IMR-90 (cell line): ENCODE measurements around the gene PPP1R9A. TPM values are rescaled to one million over a fixed set of nuclear protein-coding genes. Genes with fewer than 3 reads are reported as not detected.

ENCODE experiments used
- ATAC-seq: fragments of 200-7000 bp; cut with Tn5 transposase; 2 replicates; pipeline ENCODE4 v1.9.1; 2020; ENCODE audit warnings: low read depth, mild to moderate bottlenecking, moderate library complexity
- BruUV-seq: library from RNA; stranded (reverse); fragments of 400-500 nt; replicated peaks from 2 replicates; lab custom pipeline; 2021; lab: Mats Ljungman, UMichigan
- CTCF ChIA-PET: fragments of 300-600 bp; formaldehyde crosslinking; extraction: SDS; loops from one replicate; lab custom pipeline; 2021; ENCODE audit warnings: antibody characterized with exemption; lab: Yijun Ruan, JAX
- POLR2A ChIA-PET: fragments of 300-600 bp; sonication (Branson Sonifier 250); formaldehyde crosslinking; loops from one replicate; lab custom pipeline; 2022; ENCODE audit warnings: antibody characterized with exemption; ENCODE audit not compliant: unreplicated experiment; lab: Charles Lee
- DNase-seq: peaks from one replicate; pipeline ENCODE4 v3.0.0; 2013
- H2AFZ ChIP-seq: replicated peaks from 2 replicates; pipeline ENCODE3; 2013; ENCODE audit warnings: low read length, mild to moderate bottlenecking; ENCODE audit not compliant: poor library complexity
- H2AK5ac ChIP-seq: 2 replicates; pipeline ENCODE4 v1.6.1; 2013; ENCODE audit warnings: low read depth, low read length, inconsistent platforms
- H2AK9ac ChIP-seq: replicated peaks from 2 replicates; pipeline ENCODE3; 2013; ENCODE audit warnings: mild to moderate bottlenecking, low read depth, low read length, moderate library complexity; ENCODE audit not compliant: poor library complexity
- H2BK120ac ChIP-seq: 2 replicates; pipeline ENCODE4 v1.6.1; 2013; ENCODE audit warnings: low read depth, low read length, inconsistent platforms
- H2BK15ac ChIP-seq: 3 replicates; pipeline ENCODE4 v1.6.1; 2013; ENCODE audit warnings: low read depth, low read length, inconsistent platforms
- H2BK20ac ChIP-seq: 2 replicates; pipeline ENCODE4 v1.6.1; 2013; ENCODE audit warnings: low read depth, mild to moderate bottlenecking, inconsistent platforms, low read length, moderate library complexity
- H2BK5ac ChIP-seq: 2 replicates; pipeline ENCODE4 v1.6.1; 2013; ENCODE audit warnings: mild to moderate bottlenecking, low read depth, low read length, inconsistent platforms; ENCODE audit not compliant: poor library complexity, severe bottlenecking
- H3K14ac ChIP-seq: replicated peaks from 2 replicates; pipeline ENCODE4 v1.6.1; 2013; ENCODE audit warnings: low read depth, low read length, inconsistent platforms
- H3K18ac ChIP-seq: 2 replicates; pipeline ENCODE4 v1.6.1; 2013; ENCODE audit warnings: low read depth, low read length, control low read depth
- H3K23ac ChIP-seq: 2 replicates; pipeline ENCODE4 v1.6.1; 2013; ENCODE audit warnings: low read depth, low read length, inconsistent platforms
- H3K27ac ChIP-seq: 2 replicates; pipeline ENCODE4 v1.5.1; 2013; ENCODE audit warnings: mild to moderate bottlenecking, control low read depth, low read length; ENCODE audit not compliant: insufficient read depth
- H3K27me3 ChIP-seq: 2 replicates; pipeline ENCODE4 v1.6.1; 2013; ENCODE audit warnings: low read length; ENCODE audit not compliant: control insufficient read depth, insufficient read depth
- H3K36me3 ChIP-seq: 2 replicates; pipeline ENCODE4 v1.6.1; 2013; ENCODE audit warnings: low read length, mixed read lengths; ENCODE audit not compliant: control insufficient read depth, insufficient read depth
- H3K4ac ChIP-seq: 2 replicates; pipeline ENCODE4 v1.6.1; 2013; ENCODE audit warnings: low read depth, low read length, inconsistent platforms
- H3K4me1 ChIP-seq: 2 replicates; pipeline ENCODE4 v1.6.1; 2013; ENCODE audit warnings: low read length, mixed read lengths; ENCODE audit not compliant: control insufficient read depth, insufficient read depth
- H3K4me2 ChIP-seq: 2 replicates; pipeline ENCODE4 v1.6.1; 2013; ENCODE audit warnings: low read depth, mild to moderate bottlenecking, control low read depth, low read length, moderate library complexity
- H3K4me3 ChIP-seq: 2 replicates; pipeline ENCODE4 v1.5.1; 2013; ENCODE audit warnings: low read depth, mild to moderate bottlenecking, control low read depth, low read length, moderate library complexity; ENCODE audit not compliant: insufficient read depth
- H3K56ac ChIP-seq: 2 replicates; pipeline ENCODE4 v1.6.1; 2013; ENCODE audit warnings: low read length, inconsistent platforms; ENCODE audit not compliant: insufficient read depth; ENCODE audit errors: extremely low read depth
- H3K79me1 ChIP-seq, 2 experiments: 2 replicates each; pipeline ENCODE4 v1.6.1; 2013; ENCODE audit warnings: low read length in 2 of 2, inconsistent platforms in 1 of 2, low read depth in 1 of 2
- H3K9ac ChIP-seq: 2 replicates; pipeline ENCODE4 v1.6.1; 2013; ENCODE audit warnings: low read depth, low read length, control low read depth
- H3K9me1 ChIP-seq: 2 replicates; pipeline ENCODE4 v1.6.1; 2013; ENCODE audit warnings: low read length, inconsistent platforms; ENCODE audit not compliant: insufficient read depth
- H3K9me3 ChIP-seq: 2 replicates; pipeline ENCODE4 v1.6.1; 2013; ENCODE audit warnings: low read length; ENCODE audit not compliant: control insufficient read depth, insufficient read depth
- H4K20me1 ChIP-seq: 2 replicates; pipeline ENCODE4 v1.6.1; 2013; ENCODE audit warnings: low read length, inconsistent platforms; ENCODE audit not compliant: insufficient read depth
- H4K5ac ChIP-seq: 2 replicates; pipeline ENCODE4 v1.6.1; 2013; ENCODE audit warnings: mild to moderate bottlenecking, low read depth, low read length, control low read depth
- H4K8ac ChIP-seq, 2 experiments: 2 replicates each; pipeline ENCODE4 v1.6.1; 2013; ENCODE audit warnings: low read depth in 2 of 2, low read length in 2 of 2, control low read depth in 1 of 2, inconsistent platforms in 1 of 2
- H4K91ac ChIP-seq: 2 replicates; pipeline ENCODE4 v1.6.1; 2013; ENCODE audit warnings: low read depth, low read length, inconsistent platforms; ENCODE audit not compliant: insufficient read depth
- BHLHE40 ChIP-seq: fragments of 150-350 bp; IDR thresholded peaks from 2 replicates; pipeline ENCODE4 v1.6.1; 2016; ENCODE audit warnings: mild to moderate bottlenecking, low read depth, low read length
- CEBPB ChIP-seq: IDR thresholded peaks from 2 replicates; pipeline ENCODE4 v1.6.1; 2012; ENCODE audit warnings: low read depth, low read length, improper control_type of control experiment
- CHD1 ChIP-seq: IDR thresholded peaks from 2 replicates; pipeline ENCODE4 v1.6.1; 2012; ENCODE audit warnings: low read depth, low read length, improper control_type of control experiment
- CTCF ChIP-seq: conservative IDR thresholded peaks from 2 replicates; pipeline ENCODE4 v1.5.1; 2012; ENCODE audit warnings: mild to moderate bottlenecking, low read depth, low read length, improper control_type of control experiment
- ELK1 ChIP-seq: fragments of 150-350 bp; IDR thresholded peaks from 2 replicates; pipeline ENCODE4 v1.6.1; 2016; ENCODE audit warnings: low read depth, mild to moderate bottlenecking, low read length, moderate library complexity, borderline replicate concordance
- FOS ChIP-seq: fragments of 150-350 bp; IDR thresholded peaks from 2 replicates; pipeline ENCODE4 v1.6.1; 2016; ENCODE audit warnings: low read depth, low read length
- MAFK ChIP-seq: IDR thresholded peaks from 2 replicates; pipeline ENCODE4 v1.6.1; 2012; ENCODE audit warnings: low read depth, low read length, improper control_type of control experiment
- MAZ ChIP-seq: IDR thresholded peaks from 2 replicates; pipeline ENCODE4 v1.6.1; 2012; ENCODE audit warnings: low read depth, mild to moderate bottlenecking, low read length, improper control_type of control experiment, moderate library complexity, borderline replicate concordance
- MXI1 ChIP-seq: IDR thresholded peaks from 2 replicates; pipeline ENCODE4 v1.6.1; 2012; ENCODE audit warnings: low read depth, mild to moderate bottlenecking, low read length, moderate library complexity, borderline replicate concordance
- NFE2L2 ChIP-seq: fragments of 150-350 bp; IDR thresholded peaks from 2 replicates; pipeline ENCODE4 v1.6.1; 2016; ENCODE audit warnings: low read depth, mild to moderate bottlenecking, low read length
- POLR2A ChIP-seq: IDR thresholded peaks from 2 replicates; pipeline ENCODE4 v1.6.1; 2012; ENCODE audit warnings: mild to moderate bottlenecking, low read depth, low read length
- RAD21 ChIP-seq: IDR thresholded peaks from 2 replicates; pipeline ENCODE4 v1.6.1; 2012; ENCODE audit warnings: low read length, improper control_type of control experiment
- RCOR1 ChIP-seq: IDR thresholded peaks from 2 replicates; pipeline ENCODE4 v1.6.1; 2012; ENCODE audit warnings: mild to moderate bottlenecking, low read length, improper control_type of control experiment; ENCODE audit not compliant: insufficient replicate concordance
- RFX5 ChIP-seq: IDR thresholded peaks from 2 replicates; pipeline ENCODE4 v1.8.0; 2012; ENCODE audit warnings: low read depth, mild to moderate bottlenecking, low read length, moderate library complexity
- SMC3 ChIP-seq: fragments of 150-350 bp; IDR thresholded peaks from 2 replicates; pipeline ENCODE4 v1.6.1; 2016; ENCODE audit warnings: low read depth, mild to moderate bottlenecking, antibody characterized with exemption, low read length, moderate library complexity
- USF2 ChIP-seq: fragments of 150-350 bp; IDR thresholded peaks from 2 replicates; pipeline ENCODE4 v1.6.1; 2017; ENCODE audit warnings: mild to moderate bottlenecking, antibody characterized with exemption, low read length, low read depth
- WGBS, 2 experiments: methylation state at CpG; one replicate each; pipeline versions ENCODE4 v1.1.5 to v1.1.7; 2013; ENCODE audit warnings: missing lambda C conversion rate in 2 of 2; ENCODE audit not compliant: insufficient read length in 1 of 2; ENCODE audit errors: extremely low coverage in 2 of 2; 5-methylcytosine and 5-hydroxymethylcytosine counted together
- dilution Hi-C: fragments of 300-500 bp; cut with HindIII; formaldehyde crosslinking; loops from one replicate; pipeline ENCODE4 v1.14.3; 2018; ENCODE audit warnings: low sequenced_read_pairs; ENCODE audit not compliant: unreplicated experiment
- in situ Hi-C: fragments of 300-500 bp; cut with MboI; formaldehyde crosslinking; loops from 3 replicates; pipeline ENCODE4 v1.14.3; 2019; ENCODE audit warnings: low sequenced_read_pairs, inconsistent platforms, mixed read lengths
- intact Hi-C: fragments of 100-400 bp; cut with micrococcal nuclease; formaldehyde crosslinking; loops from 2 replicates; pipeline ENCODE4 v1.10.0; 2022
- polyA plus RNA-seq, 3 experiments: library from polyadenylated mRNA; depleted of rRNA; stranded (reverse); fragments of >200 nt; gene quantifications; 2 replicates each; pipeline ENCODE4 v1.2.3, GENCODE V29; 2012; ENCODE audit warnings: low replicate concordance in 1 of 3
- total RNA-seq: library from RNA; depleted of rRNA; stranded (reverse); fragments of >200 nt; gene quantifications from 2 replicates; pipeline ENCODE4 v1.2.3, GENCODE V29; 2012

PPP1R9A gene
- total and polyA plus RNA-seq, 2 of the 4 experiments (the other 2 are of a cell fraction): not detected

GRCh38 chr7:95245828-95246500, 338.6 kb downstream of the PPP1R9A start:
- Histone ChIP-seq H4K5ac (no peak overlapping the region), H3K27ac (no peak overlapping the region), H2BK120ac (no peak overlapping the region), H3K36me3 (no peaks in the 10 kb centered on the region), H2AK5ac (no peak overlapping the region), H3K4me2 (no peak overlapping the region), H3K18ac (no peak overlapping the region), H4K91ac (no peak overlapping the region), H3K56ac (no peak overlapping the region), H3K4me3 (no peak overlapping the region), H2BK5ac (no peak overlapping the region), H3K9me3 (no peaks in the 10 kb centered on the region), H4K8ac (no peak overlapping the region), H4K20me1 (no peaks in the 10 kb centered on the region), H2AFZ (no peak overlapping the region), H3K9ac (no peak overlapping the region), H2BK20ac (no peak overlapping the region), H2BK15ac (no peak overlapping the region), H3K23ac (no peak overlapping the region), H3K27me3 (peaks cover 4% of the 10 kb centered on the region), H3K4ac (no peak overlapping the region), H3K4me1 (no peaks in the 10 kb centered on the region), H2AK9ac (no peak overlapping the region), H3K79me1 (no peaks in the 10 kb centered on the region), H3K14ac (no peak overlapping the region), H3K9me1 (no peaks in the 10 kb centered on the region)
- no peak for TF ChIP-seq RAD21
- TF ChIP-seq SMC3: no peak
- TF ChIP-seq RFX5: no peak
- TF ChIP-seq ELK1: no peak
- no peak for TF ChIP-seq MAZ
- no peak for TF ChIP-seq CTCF
- no peak for TF ChIP-seq USF2
- no peak for TF ChIP-seq BHLHE40
- TF ChIP-seq POLR2A: no peak
- no peak for TF ChIP-seq MXI1
- no peak for TF ChIP-seq CHD1
- no peak for TF ChIP-seq RCOR1
- TF ChIP-seq MAFK: no peak
- no peak for TF ChIP-seq CEBPB
- no peak for TF ChIP-seq FOS
- TF ChIP-seq NFE2L2: no peak
- intact Hi-C loops: loop anchor here (5.0 kb wide), 2 partner anchors 231 to 959 kb away; no protein-coding TSS in a partner anchor
- no CpG with 5 or more reads among the region's 5 CpGs for WGBS, 2 experiments
- dilution Hi-C loops: no loop called here
- ChIA-PET CTCF (interaction anchor here (1.2 to 1.6 kb wide), 2 partner anchors 20 to 230 kb away, joined by 3 to 6 read pairs; no protein-coding TSS in a partner anchor), POLR2A (no interaction called here)
- no peak for DNase-seq
- no peak for ATAC-seq
- BruUV-seq: no TSS peak
- in situ Hi-C loops: loop anchor here (25.0 kb wide), 1 partner anchor 984 kb away; no protein-coding TSS in a partner anchor
